IPS DF 19.7 (cell line): ENCODE measurements around the gene EBF3.

Source experiments
- DNase-seq: peaks from one replicate; pipeline ENCODE4 v3.0.0-alpha.2; 2013; ENCODE audit warnings: low read depth, low spot score

The EBF3 gene

GRCh38 chr10:129873351-129873750, 90.7 kb downstream of the EBF3 start:
- DNase-seq, result no peak

GRCh38 chr10:129871966-129872365, 92.1 kb downstream of the EBF3 start:
- no peak for DNase-seq

- no peak for DNase-seq
Measured at GRCh38 chr10:129870961-129871621, 93.0 kb downstream of the EBF3 start.

GRCh38 chr10:129870474-129870757, 93.7 kb downstream of the EBF3 start:
- no peak for DNase-seq

GRCh38 chr10:129869596-129870473, 94.2 kb downstream of the EBF3 start:
- DNase-seq, result no peak

GRCh38 chr10:129868449-129869035, 95.5 kb downstream of the EBF3 start:
- DNase-seq, result no peak

GRCh38 chr10:129867631-129868179, 96.4 kb downstream of the EBF3 start:
- no peak for DNase-seq

- no peak for DNase-seq
Measured at GRCh38 chr10:129866894-129867293, 97.2 kb downstream of the EBF3 start.

GRCh38 chr10:129865960-129866359, 98.1 kb downstream of the EBF3 start:
- no peak for DNase-seq

GRCh38 chr10:129865413-129865812, 98.7 kb downstream of the EBF3 start:
- no peak for DNase-seq

- DNase-seq, result no peak
Measured at GRCh38 chr10:129864601-129865126, 99.4 kb downstream of the EBF3 start.

- no peak for DNase-seq
Measured at GRCh38 chr10:129864082-129864481, 100.0 kb downstream of the EBF3 start.

GRCh38 chr10:129863201-129863663, 100.8 kb downstream of the EBF3 start:
- no peak for DNase-seq

- DNase-seq, result no peak
Measured at GRCh38 chr10:129861776-129862531, 102.1 kb downstream of the EBF3 start.

- no peak for DNase-seq
Measured at GRCh38 chr10:129860396-129860795, 103.7 kb downstream of the EBF3 start.

GRCh38 chr10:129859536-129859935, 104.5 kb downstream of the EBF3 start:
- DNase-seq, result no peak

- DNase-seq, result no peak
Measured at GRCh38 chr10:129857242-129857960, 106.7 kb downstream of the EBF3 start.

GRCh38 chr10:129855836-129856563, 108.1 kb downstream of the EBF3 start:
- DNase-seq, result no peak

- DNase-seq, result no peak
Measured at GRCh38 chr10:129854796-129855705, 109.0 kb downstream of the EBF3 start.
